NCI-H510A (cell line): ENCODE measurements around the gene ADIG.

ENCODE experiments used
- DNase-seq: peaks from one replicate; lab custom pipeline; 2025; lab: John Stamatoyannopoulos, UW

The ADIG gene

GRCh38 chr20:38633577-38634093, 52.6 kb downstream of the ADIG start:
- peak; percentile 9 for DNase-seq

GRCh38 chr20:38635721-38636288, 54.8 kb downstream of the ADIG start:
- no peak for DNase-seq
